ENCODE results near the gene BASP1. TPM values are rescaled to one million over a fixed set of nuclear protein-coding genes. Genes with fewer than 3 reads are reported as not detected.

Gene BASP1
- polyA plus RNA-seq, 1 donor: 26.3 TPM

GRCh38 chr5:17220469-17220868 is 3.0 kb downstream of the BASP1 start:
- 100% methylated on average over 2 of the region's 4 CpGs for WGBS (ENCODE audit: insufficient coverage, low lambda C conversion rate)
- DNase-seq: no peak
- H3K4me3 ChIP-seq (ENCODE audit: low read length): no peak overlapping the region

GRCh38 chr5:17221843-17222636 is 4.6 kb downstream of the BASP1 start:
- WGBS (ENCODE audit: insufficient coverage, low lambda C conversion rate): no CpG with 5 or more reads among the region's 4 CpGs
- no peak for DNase-seq

More at GRCh38 chr5:17220469-17220868, 3.0 kb downstream of the BASP1 start:
- Histone ChIP-seq H3K27ac (ENCODE audit: low read length) (no peak overlapping the region), H3K9me3 (ENCODE audit: control insufficient read depth, low read depth, low read length) (peaks cover 4% of the 10 kb centered on the region), H3K27me3 (ENCODE audit: control insufficient read depth, insufficient read depth, low read length) (peaks cover 34% of the 10 kb centered on the region), H3K4me1 (ENCODE audit: control insufficient read depth, insufficient read depth, low read length) (no peaks in the 10 kb centered on the region), H3K36me3 (ENCODE audit: control insufficient read depth, insufficient read depth, low read length) (no peaks in the 10 kb centered on the region)

GRCh38 chr5:17222664-17223063 is 5.2 kb downstream of the BASP1 start:
- H3K27me3 ChIP-seq (ENCODE audit: control insufficient read depth, insufficient read depth, low read length): peaks cover 25% of the 10 kb centered on the region
- no peaks in the 10 kb centered on the region for H3K9me3 ChIP-seq (ENCODE audit: control insufficient read depth, low read depth, low read length)
- H3K4me3 ChIP-seq (ENCODE audit: low read length): no peak overlapping the region
- no peaks in the 10 kb centered on the region for H3K36me3 ChIP-seq (ENCODE audit: control insufficient read depth, insufficient read depth, low read length)
- 86% methylated on average over 1 of the region's 2 CpGs for WGBS (ENCODE audit: insufficient coverage, low lambda C conversion rate)
- no peaks in the 10 kb centered on the region for H3K4me1 ChIP-seq (ENCODE audit: control insufficient read depth, insufficient read depth, low read length)
- no peak overlapping the region for H3K27ac ChIP-seq (ENCODE audit: low read length)
- DNase-seq: no peak

More at GRCh38 chr5:17221843-17222636, 4.6 kb downstream of the BASP1 start:
- H3K27ac ChIP-seq (ENCODE audit: low read length): no peak overlapping the region
- H3K36me3 ChIP-seq (ENCODE audit: control insufficient read depth, insufficient read depth, low read length): no peaks in the 10 kb centered on the region
- peaks cover 25% of the 10 kb centered on the region for H3K27me3 ChIP-seq (ENCODE audit: control insufficient read depth, insufficient read depth, low read length)
- H3K4me3 ChIP-seq (ENCODE audit: low read length): no peak overlapping the region
- no peaks in the 10 kb centered on the region for H3K4me1 ChIP-seq (ENCODE audit: control insufficient read depth, insufficient read depth, low read length)
- H3K9me3 ChIP-seq (ENCODE audit: control insufficient read depth, low read depth, low read length): no peaks in the 10 kb centered on the region

- no peaks in the 10 kb centered on the region for H3K9me3 ChIP-seq (ENCODE audit: control insufficient read depth, low read depth, low read length)
- no peaks in the 10 kb centered on the region for H3K4me1 ChIP-seq (ENCODE audit: control insufficient read depth, insufficient read depth, low read length)
- DNase-seq: no peak
- 72% methylated on average over 2 of the region's 5 CpGs for WGBS (ENCODE audit: insufficient coverage, low lambda C conversion rate)
- peaks cover 18% of the 10 kb centered on the region for H3K27me3 ChIP-seq (ENCODE audit: control insufficient read depth, insufficient read depth, low read length)
- H3K36me3 ChIP-seq (ENCODE audit: control insufficient read depth, insufficient read depth, low read length): no peaks in the 10 kb centered on the region
- H3K4me3 ChIP-seq (ENCODE audit: low read length): no peak overlapping the region
- no peak overlapping the region for H3K27ac ChIP-seq (ENCODE audit: low read length)
Measured at GRCh38 chr5:17223367-17224185, 6.1 kb downstream of the BASP1 start.

- DNase-seq: no peak
- Histone ChIP-seq H3K27me3 (ENCODE audit: control insufficient read depth, insufficient read depth, low read length) (peaks cover 5% of the 10 kb centered on the region), H3K4me3 (ENCODE audit: low read length) (no peak overlapping the region), H3K4me1 (ENCODE audit: control insufficient read depth, insufficient read depth, low read length) (no peaks in the 10 kb centered on the region), H3K27ac (ENCODE audit: low read length) (no peak overlapping the region), H3K9me3 (ENCODE audit: control insufficient read depth, low read depth, low read length) (no peaks in the 10 kb centered on the region), H3K36me3 (ENCODE audit: control insufficient read depth, insufficient read depth, low read length) (no peaks in the 10 kb centered on the region)
- WGBS (ENCODE audit: insufficient coverage, low lambda C conversion rate): 93% methylated on average over 3 of the region's 11 CpGs
Measured at GRCh38 chr5:17224858-17225511, 7.6 kb downstream of the BASP1 start.

- Histone ChIP-seq H3K4me3 (ENCODE audit: low read length) (no peak overlapping the region), H3K36me3 (ENCODE audit: control insufficient read depth, insufficient read depth, low read length) (no peaks in the 10 kb centered on the region), H3K27me3 (ENCODE audit: control insufficient read depth, insufficient read depth, low read length) (peaks cover 4% of the 10 kb centered on the region), H3K4me1 (ENCODE audit: control insufficient read depth, insufficient read depth, low read length) (no peaks in the 10 kb centered on the region), H3K27ac (ENCODE audit: low read length) (no peak overlapping the region), H3K9me3 (ENCODE audit: control insufficient read depth, low read depth, low read length) (no peaks in the 10 kb centered on the region)
- no peak for DNase-seq
- no CpG with 5 or more reads among the region's 9 CpGs for WGBS (ENCODE audit: insufficient coverage, low lambda C conversion rate)
Measured at GRCh38 chr5:17225520-17225919, 8.1 kb downstream of the BASP1 start.

GRCh38 chr5:17227868-17228267 is 10.4 kb downstream of the BASP1 start:
- Histone ChIP-seq H3K27ac (ENCODE audit: low read length) (no peak overlapping the region), H3K4me3 (ENCODE audit: low read length) (no peak overlapping the region), H3K9me3 (ENCODE audit: control insufficient read depth, low read depth, low read length) (no peaks in the 10 kb centered on the region), H3K36me3 (ENCODE audit: control insufficient read depth, insufficient read depth, low read length) (no peaks in the 10 kb centered on the region), H3K27me3 (ENCODE audit: control insufficient read depth, insufficient read depth, low read length) (no peaks in the 10 kb centered on the region), H3K4me1 (ENCODE audit: control insufficient read depth, insufficient read depth, low read length) (no peaks in the 10 kb centered on the region)
- WGBS (ENCODE audit: insufficient coverage, low lambda C conversion rate): no CpG with 5 or more reads among the region's 1 CpG
- no peak for DNase-seq

- Histone ChIP-seq H3K4me1 (ENCODE audit: control insufficient read depth, insufficient read depth, low read length) (no peaks in the 10 kb centered on the region), H3K4me3 (ENCODE audit: low read length) (no peak overlapping the region), H3K36me3 (ENCODE audit: control insufficient read depth, insufficient read depth, low read length) (no peaks in the 10 kb centered on the region), H3K9me3 (ENCODE audit: control insufficient read depth, low read depth, low read length) (no peaks in the 10 kb centered on the region), H3K27ac (ENCODE audit: low read length) (no peak overlapping the region), H3K27me3 (ENCODE audit: control insufficient read depth, insufficient read depth, low read length) (no peaks in the 10 kb centered on the region)
- WGBS (ENCODE audit: insufficient coverage, low lambda C conversion rate): 45% methylated on average over 2 of the region's 3 CpGs
- no peak for DNase-seq
Measured at GRCh38 chr5:17228821-17229291, 11.4 kb downstream of the BASP1 start.

- no peak overlapping the region for H3K4me3 ChIP-seq (ENCODE audit: low read length)
- no peaks in the 10 kb centered on the region for H3K4me1 ChIP-seq (ENCODE audit: control insufficient read depth, insufficient read depth, low read length)
- no peaks in the 10 kb centered on the region for H3K27me3 ChIP-seq (ENCODE audit: control insufficient read depth, insufficient read depth, low read length)
- no peak for DNase-seq
- no peaks in the 10 kb centered on the region for H3K9me3 ChIP-seq (ENCODE audit: control insufficient read depth, low read depth, low read length)
- 100% methylated on average over 1 of the region's 4 CpGs for WGBS (ENCODE audit: insufficient coverage, low lambda C conversion rate)
- no peaks in the 10 kb centered on the region for H3K36me3 ChIP-seq (ENCODE audit: control insufficient read depth, insufficient read depth, low read length)
- H3K27ac ChIP-seq (ENCODE audit: low read length): no peak overlapping the region
Measured at GRCh38 chr5:17229313-17229712, 11.9 kb downstream of the BASP1 start.

- Histone ChIP-seq H3K9me3 (ENCODE audit: control insufficient read depth, low read depth, low read length) (no peaks in the 10 kb centered on the region), H3K4me1 (ENCODE audit: control insufficient read depth, insufficient read depth, low read length) (no peaks in the 10 kb centered on the region), H3K27me3 (ENCODE audit: control insufficient read depth, insufficient read depth, low read length) (no peaks in the 10 kb centered on the region), H3K4me3 (ENCODE audit: low read length) (no peak overlapping the region), H3K27ac (ENCODE audit: low read length) (no peak overlapping the region), H3K36me3 (ENCODE audit: control insufficient read depth, insufficient read depth, low read length) (no peaks in the 10 kb centered on the region)
- WGBS (ENCODE audit: insufficient coverage, low lambda C conversion rate): 100% methylated on average over 1 of the region's 3 CpGs
- no peak for DNase-seq
Measured at GRCh38 chr5:17230191-17230590, 12.8 kb downstream of the BASP1 start.
